Hippocampal formation (tissue), 2 donors: Measurements from ENCODE around the gene CGRRF1.

ENCODE experiments used
- DNase-seq, 2 donors: peaks; one replicate each; lab custom pipeline; 2025; lab: John Stamatoyannopoulos, UW

Gene CGRRF1

DNA sequence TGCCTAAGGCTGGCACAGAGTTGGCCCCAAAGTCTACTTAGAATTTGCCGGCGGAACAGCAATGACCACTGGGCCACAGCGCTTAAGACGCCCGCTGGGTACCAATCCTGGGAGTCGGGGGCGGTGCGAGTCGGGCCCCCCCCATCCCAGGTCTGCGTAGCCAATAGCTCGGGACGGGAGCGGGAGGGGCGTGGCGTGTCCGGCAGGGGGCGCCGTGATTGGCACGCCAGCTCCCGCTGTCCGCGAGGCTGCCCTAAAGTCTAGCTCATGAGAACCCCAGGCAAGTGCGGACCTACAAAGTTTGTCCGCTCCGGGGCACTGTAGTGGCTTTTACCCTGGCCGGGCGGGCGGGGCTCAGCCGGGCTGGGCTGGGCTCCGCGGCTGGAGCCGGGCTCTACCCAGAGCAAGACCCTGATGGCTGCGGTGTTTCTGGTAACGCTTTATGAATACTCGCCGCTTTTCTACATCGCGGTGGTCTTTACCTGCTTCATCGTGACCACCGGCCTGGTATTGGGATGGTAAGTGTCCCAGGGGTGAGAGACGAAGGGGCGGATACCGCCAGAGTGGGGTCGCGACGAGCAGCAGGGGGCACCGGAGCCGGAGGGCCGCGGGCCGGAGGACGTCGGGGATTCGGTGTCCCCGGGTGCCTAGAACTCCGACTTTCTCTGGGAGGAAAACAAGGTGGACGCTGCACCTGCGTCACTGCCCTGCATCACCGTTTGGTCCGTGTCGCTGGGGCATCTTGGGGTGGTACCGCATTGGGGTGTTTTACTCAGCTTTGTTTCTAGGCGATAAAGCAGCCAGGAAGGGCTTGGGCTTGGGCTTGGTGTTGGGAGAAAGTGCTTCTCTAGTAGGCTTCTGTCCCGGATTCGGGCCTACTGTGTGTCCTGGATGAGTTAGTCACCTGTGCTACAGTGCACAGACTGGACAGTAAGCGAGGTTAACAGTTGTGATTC lies at the start of gene CGRRF1:
CGRRF1 (plus strand) TSS at position 361 of the 956 bp plus-strand sequence; CDS start at position 415, 54 bp downstream.
- DNase-seq: peak; percentile 96 to 98

DNA sequence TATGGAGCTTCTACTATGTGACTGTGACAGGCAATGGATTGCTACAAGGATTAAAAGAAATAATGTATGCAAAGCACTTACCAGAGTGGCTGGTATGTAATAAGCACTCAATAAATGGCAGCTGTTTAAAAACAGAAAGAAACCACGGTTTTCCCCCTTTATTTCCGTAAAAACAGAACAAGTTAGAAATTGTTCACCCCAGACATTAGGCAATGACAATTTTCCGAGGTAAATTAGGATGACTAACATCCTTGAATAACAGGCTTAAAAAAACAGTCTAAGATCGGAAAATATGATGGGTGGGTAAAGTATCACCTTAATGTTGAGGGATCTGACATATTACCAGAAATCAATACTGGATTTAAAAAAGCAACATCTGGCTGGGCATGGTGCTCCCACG lies 47.7 kb upstream of the CGRRF1 start:
- DNase-seq: no peak

DNA sequence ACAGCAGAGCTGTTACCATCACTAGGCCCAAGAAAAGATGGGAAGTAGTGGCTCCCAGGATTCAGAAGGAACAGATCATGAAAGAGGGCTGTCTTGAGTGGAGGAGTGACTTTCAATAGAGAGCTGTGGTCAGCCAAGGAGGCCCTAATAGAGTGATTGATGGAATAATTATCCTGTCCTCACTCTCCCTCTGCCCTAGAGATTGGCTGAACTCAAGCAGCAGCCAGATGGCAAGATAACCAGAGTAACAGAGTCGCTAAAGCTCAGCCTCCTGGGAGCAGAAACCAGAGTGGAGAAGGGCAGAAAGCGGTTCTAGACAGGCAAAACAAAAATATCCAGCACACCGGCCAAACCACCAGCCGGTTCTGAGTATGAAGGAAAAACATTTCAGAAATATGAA lies 44.1 kb upstream of the CGRRF1 start:
- DNase-seq: no peak

DNA sequence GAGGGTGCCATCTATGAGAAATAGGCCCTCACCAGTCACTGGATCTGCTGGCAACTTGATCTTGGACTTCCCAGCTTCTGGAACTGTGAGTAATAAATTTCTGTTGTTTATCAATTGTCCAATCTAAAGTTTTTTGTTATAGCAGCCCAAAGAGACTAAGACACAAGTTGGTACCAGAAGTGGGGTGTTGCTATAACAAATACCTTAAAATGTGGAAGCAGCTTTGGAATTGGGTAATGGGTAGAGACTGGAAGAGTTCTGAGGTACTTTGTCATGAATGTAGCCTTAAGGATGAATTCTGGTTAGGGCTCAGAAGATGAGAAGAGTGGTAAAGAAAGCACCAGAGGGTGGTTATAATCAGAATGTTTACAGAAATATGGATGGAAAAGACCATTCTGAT lies 42.4 kb upstream of the CGRRF1 start:
- DNase-seq: no peak

DNA sequence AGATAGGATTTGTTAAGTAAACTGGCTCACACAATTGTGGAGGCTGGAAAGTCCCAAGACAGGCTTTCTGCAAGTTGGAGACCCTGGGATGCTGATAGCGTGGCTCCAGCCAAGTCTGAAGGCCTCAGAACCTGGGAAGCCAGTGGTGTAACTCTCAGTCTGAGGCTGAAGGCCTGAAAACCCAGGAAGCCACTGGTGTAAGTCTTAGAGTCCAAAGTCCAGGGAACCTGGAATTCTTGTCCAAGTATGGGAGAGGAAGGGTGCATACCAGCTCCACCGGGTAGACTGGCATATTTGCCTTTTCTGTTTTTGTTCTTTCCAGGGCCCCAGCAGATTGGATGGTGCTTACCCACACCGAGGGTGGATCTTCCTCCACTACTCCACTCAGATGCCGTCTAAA lies 39.0 kb upstream of the CGRRF1 start:
- no peak for DNase-seq

- DNase-seq: no peak
Measured at GRCh38 chr14:54471641-54472040, 38.1 kb upstream of the CGRRF1 start.

DNA sequence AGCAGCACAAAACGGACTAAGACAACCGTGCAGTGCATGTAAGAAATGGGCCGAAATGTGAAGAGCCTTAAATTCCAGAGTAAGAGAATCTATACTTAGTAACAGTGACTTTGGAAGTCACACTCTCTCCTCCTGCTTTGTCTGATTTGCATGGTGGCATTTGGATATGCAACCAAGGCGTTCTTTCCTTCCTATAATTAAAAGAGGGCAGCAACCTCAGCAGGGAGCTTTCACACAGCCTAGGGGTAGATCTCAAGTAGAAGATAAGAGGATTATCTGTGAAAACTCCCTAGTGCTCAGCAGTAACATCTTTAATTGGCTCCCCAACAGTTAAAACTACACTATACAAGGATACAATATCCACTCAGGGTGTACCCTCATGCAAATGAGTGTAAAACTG lies 37.4 kb upstream of the CGRRF1 start:
- DNase-seq: no peak

GRCh38 chr14:54474232-54474793 lies 35.4 kb upstream of the CGRRF1 start:
- DNase-seq: no peak

DNA sequence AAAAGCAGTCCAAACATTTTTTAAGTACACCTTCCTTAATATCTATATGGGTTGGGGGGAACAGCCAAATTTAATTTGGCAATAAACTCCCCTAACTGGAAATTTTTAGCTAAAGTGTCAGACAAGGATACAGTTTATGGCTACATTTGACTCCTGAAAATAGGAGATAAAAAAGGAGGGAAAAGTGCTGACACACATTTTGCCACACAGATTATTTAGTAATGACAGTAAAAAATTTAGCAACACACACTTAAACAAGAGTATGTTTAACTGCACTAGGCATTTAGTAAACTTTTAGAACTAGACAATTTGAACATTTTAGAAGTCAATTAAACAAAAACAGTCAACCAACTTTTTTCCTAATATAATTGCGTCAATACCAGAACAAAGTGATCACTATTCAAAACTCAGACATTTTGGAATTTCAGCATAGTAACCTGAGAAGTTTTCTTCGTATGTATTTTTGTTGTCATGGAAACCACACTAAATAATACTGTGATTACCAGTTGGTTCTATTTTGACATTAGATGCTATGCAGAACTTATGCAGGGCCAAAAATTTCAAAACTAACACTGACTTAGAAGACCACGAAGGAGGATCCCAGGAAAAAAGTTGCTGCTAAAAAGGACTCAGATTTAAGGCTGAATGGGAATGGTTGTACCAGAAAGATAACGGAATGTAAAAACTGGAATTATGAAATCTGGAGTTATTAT lies 34.4 kb upstream of the CGRRF1 start:
- no peak for DNase-seq

GRCh38 chr14:54475911-54476310 lies 33.8 kb upstream of the CGRRF1 start:
- no peak for DNase-seq

DNA sequence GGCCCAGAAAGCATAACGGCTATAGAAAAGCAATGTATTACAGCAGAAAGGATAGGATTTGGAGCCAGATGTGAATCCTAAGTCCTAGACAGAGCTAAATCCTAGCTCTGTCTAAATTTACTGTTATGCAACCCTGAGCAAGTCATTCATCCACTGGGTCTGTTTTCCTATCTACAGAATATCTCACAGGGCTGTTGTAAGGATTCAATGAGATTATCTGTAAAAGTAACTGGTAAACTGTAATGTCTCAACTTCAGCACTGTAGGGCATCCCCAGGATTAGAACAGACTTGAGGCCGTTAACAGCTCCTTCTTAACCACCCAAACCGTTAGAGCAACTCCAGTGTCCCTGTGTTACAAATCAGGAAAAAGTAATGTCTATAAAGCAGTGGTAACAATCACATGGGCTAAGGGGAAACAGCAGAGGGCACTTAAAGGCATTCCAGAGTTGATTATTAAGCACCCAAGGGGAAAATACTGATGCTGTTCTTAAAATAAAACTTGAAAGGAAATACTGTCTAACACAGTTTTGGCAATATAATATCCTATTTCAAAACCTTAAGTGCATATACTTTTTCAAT lies 31.0 kb upstream of the CGRRF1 start:
- no peak for DNase-seq

DNA sequence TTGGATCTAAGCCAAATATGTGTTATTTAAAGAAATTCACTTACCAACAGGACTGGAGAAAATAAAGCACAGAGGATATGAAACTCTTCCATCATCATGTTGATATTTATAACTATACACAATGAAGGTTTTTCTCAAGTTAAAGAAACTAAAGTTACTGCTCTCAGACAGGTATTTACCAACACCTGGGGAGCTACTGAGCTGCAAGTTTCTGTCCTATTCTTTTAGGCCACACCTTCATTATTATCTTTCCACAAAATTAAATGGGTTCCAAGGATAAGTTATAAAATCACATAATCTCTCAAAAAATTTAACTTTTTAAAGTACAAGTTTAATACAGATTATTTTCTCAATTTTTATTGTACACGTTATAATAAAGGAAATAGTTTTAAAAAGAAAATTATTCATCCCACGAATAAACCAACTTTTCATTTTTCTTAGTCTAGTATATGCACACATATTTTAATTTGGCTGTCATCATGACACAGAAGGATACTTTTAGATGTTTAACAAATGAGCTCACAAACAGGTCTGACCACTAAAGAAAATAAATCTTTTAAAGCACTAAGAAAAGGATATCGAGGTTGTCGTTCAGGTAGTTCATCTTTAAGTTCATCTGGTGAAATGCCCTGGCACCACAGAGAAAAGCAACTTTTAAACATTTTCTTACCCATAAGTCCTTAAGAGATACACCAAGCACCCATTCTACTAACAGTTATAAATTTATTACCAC lies 28.7 kb upstream of the CGRRF1 start:
- DNase-seq: no peak

DNA sequence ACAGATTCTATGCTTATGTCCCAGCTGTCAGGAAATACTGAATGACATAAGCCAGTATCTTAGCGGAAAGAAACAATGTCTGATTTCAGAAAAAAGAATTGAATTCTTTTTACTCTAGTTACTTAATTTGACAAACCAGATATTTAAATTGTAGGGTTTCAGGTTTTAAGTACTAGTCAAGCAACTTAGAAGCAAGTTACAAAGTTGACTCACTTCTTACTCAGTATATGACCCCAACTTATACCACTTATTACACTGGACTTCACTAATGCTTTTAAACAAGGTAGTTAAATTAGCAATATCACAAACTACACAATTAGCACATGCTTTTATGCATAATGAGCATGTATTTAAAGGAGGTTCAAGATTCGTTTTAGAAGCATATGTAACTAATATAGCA lies 28.0 kb upstream of the CGRRF1 start:
- DNase-seq: no peak

DNA sequence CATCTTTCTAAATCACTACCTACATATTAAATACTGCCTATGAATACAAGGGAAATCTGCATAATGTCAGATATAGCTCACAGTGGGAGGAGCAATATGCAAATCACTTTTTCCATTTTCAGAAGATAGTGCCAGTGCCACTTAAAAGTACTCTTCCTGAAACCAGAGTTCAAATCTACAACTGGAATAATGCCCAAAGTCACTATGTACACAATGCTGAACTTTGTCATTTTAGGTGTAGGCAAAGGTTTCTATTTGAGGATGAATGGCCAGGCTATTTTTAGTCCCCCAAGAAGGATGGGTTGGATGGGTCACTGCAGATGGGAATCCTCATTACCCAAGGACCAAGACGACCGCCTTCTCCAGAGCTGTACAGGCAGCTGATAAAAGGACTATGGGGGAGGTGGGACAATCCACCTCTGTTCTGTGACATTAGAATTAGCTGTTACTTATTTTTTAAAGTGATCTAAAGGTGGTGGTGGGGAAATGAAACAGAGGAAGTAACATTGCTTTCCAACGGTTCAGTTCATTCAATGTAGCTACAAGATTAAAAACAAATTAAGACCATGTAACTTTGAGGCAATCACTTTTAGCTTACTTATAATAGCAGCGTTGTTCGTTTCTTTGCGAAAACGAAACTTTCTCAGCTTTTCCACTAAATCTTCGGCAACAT lies 26.5 kb upstream of the CGRRF1 start:
- no peak for DNase-seq

DNA sequence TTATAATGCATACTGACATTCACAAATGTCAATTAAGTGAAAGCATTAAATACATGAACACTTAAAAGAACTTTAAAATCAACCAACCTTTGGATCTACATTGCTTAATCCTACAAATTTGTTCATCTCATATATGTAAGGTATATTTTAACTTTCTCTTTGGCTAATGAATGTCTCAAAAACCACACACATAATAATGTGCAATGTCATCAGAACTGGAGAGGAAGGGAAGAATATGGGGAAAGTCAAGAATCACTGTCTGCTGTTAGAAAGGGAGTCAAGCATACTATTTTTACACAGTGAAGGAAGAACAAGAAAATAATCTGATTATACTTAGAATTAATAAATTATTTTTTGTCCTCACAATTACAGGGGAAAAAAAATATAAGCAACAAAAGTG lies 25.9 kb upstream of the CGRRF1 start:
- DNase-seq: no peak

GRCh38 chr14:54486685-54487084 lies 23.0 kb upstream of the CGRRF1 start:
- no peak for DNase-seq

DNA sequence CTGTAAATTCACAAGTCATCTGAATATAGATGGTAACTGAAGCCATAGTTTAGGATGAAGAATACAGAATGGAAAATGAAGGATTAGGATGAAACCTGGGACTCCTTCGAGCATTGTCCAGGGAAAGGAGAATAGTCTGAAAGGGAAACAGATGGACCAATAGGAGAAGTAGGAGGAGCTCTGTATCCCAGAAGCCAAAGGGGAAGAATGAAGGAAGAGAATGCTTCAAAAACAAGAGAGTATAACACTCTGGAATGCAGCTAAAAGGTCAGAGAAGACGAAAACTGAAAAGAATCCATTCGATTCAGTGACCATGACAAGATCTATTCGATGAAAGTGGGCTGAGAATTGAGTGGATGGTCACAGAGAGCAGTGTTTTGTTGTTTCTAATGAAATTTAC lies 21.9 kb upstream of the CGRRF1 start:
- DNase-seq: no peak

- DNase-seq: no peak
Measured at GRCh38 chr14:54488318-54488645, 21.4 kb upstream of the CGRRF1 start.

DNA sequence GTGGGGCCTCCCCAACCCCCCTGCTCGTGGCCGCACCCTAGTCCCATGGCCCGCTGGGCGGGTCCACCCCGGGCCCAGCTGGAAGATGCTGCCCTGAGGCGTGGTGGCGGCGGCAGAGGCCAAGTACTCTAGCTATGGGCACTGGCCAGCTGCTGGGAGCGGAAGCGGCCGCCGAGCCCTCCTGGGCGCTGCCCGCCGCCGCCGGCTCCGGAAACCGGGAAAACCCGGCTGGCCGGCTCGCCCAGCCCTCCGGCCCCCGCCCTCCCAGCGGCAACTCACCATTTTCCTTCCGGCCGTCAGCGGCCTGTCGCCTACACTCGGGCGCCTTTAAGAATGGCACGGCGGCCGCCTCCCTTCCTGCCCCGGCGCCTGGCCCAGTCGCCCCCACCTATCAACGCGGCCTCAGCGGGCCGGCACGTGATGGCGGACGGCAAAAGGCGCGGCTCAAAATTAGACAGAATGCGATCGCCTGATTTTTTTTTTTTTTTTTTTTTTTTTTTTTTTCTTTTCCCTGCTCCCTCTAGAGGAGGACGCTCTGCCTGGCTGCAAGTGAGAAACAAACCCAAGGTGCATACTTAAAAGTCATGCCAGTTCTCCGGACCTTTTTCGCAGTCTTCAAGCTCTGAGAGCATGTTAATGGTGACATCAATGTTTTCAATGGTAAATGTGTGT lies 20.9 kb upstream of the CGRRF1 start, which contains the start of gene GMFB:
GMFB (minus strand) TSS at position 335 of the 672 bp plus-strand sequence; CDS start at position 282, 53 bp downstream.
- DNase-seq: peak; percentile 75 to 84

DNA sequence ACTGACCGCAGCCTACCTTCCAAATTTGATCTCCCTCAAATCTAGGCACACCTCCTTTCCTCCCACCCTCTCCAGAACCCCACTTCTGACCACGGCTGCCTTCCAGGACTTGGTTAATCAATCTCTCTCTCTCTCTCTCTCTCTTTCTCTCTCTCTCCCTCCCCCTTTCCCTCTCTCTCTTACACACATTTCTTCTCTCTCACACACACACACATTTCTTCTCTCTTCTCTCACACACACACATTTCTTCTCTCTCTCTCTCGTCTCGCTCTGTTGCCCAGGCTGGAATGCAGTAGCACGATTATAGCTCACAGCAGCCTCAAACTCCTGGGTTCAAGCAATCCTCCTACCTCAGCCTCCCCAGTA lies 20.4 kb upstream of the CGRRF1 start:
- no peak for DNase-seq
